Ureter (tissue), 1 donor: ENCODE results near the gene HSD17B1. TPM values are rescaled to one million over a fixed set of nuclear protein-coding genes. Genes with fewer than 3 reads are reported as not detected.
"Not testable (repeated sequence)": the region's sequence is repeated elsewhere in the genome, so short reads cannot be mapped to it uniquely, and the experiment has no call there.

Experiments
- DNase-seq: peaks from one replicate; pipeline ENCODE4 v3.0.0-alpha.2; 2020; ENCODE audit warnings: low spot score
- total RNA-seq: library from RNA; stranded (reverse); gene quantifications from one replicate; pipeline ENCODE4 v1.2.4, GENCODE V29; 2023
- donor health status: DM: yes; HTN: yes; CAD: no.

HSD17B1 gene, protein sequence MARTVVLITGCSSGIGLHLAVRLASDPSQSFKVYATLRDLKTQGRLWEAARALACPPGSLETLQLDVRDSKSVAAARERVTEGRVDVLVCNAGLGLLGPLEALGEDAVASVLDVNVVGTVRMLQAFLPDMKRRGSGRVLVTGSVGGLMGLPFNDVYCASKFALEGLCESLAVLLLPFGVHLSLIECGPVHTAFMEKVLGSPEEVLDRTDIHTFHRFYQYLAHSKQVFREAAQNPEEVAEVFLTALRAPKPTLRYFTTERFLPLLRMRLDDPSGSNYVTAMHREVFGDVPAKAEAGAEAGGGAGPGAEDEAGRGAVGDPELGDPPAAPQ
- 3.6 TPM for total RNA-seq

DNA sequence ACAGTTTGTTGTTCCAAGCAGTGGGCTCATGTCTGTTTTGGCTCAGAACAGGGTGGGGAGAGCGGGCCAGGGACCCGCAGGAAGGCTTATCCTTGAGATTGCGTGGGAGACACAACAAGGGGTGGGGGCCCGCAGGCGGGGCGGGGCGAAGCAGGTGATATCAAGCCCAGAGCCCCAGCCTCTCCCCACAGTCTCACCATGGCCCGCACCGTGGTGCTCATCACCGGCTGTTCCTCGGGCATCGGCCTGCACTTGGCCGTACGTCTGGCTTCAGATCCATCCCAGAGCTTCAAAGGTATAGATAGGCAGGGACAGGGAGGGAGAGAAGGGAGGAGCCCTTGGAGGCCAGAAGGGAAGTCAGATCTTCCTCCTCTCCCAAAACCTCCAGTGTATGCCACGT, at the start of gene HSD17B1:
TSS of gene HSD17B1 (plus strand) at position 188 of the 400 bp plus-strand sequence. CDS start at position 199, 11 bp downstream.
- not testable (repeated sequence) for DNase-seq

DNA sequence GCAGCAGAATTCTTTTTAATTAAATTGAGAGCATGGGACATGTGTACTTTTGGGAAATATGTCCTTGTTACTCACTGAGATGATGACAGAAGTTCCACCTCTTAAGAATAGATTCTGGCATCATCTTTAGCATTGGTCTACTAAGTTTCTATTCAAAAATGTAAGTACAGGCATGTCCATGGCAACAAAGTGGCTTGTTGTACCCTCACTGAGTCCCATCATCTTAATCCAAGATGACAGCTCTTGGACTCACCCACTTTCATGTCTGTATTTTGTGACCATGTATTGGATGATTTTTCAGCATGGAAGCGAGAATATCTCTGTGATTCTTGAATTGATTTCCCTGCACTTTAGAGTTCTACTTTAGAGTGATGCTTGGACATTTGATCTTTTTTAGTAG, 49.8 kb upstream of the HSD17B1 start:
- no peak for DNase-seq

DNA sequence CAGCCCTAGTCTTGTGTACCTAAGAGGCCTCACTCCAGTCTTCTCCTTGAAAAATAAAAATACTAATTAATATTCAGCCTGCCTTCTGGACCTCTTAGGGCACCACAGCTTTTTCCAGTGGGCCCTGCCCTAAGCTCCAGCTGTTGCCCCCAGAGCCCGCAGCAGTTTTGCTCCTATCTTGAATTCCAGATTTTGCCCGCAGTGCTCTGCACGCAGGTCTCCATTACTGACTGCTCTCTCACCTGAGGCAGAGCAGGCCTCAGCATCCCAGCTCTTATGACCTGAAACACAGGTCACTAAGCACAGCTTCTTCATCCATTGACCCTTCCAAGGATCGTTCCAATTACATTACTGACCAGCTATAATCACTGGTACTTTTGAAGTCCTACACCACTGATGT, 45.1 kb upstream of the HSD17B1 start:
- no peak for DNase-seq

DNA sequence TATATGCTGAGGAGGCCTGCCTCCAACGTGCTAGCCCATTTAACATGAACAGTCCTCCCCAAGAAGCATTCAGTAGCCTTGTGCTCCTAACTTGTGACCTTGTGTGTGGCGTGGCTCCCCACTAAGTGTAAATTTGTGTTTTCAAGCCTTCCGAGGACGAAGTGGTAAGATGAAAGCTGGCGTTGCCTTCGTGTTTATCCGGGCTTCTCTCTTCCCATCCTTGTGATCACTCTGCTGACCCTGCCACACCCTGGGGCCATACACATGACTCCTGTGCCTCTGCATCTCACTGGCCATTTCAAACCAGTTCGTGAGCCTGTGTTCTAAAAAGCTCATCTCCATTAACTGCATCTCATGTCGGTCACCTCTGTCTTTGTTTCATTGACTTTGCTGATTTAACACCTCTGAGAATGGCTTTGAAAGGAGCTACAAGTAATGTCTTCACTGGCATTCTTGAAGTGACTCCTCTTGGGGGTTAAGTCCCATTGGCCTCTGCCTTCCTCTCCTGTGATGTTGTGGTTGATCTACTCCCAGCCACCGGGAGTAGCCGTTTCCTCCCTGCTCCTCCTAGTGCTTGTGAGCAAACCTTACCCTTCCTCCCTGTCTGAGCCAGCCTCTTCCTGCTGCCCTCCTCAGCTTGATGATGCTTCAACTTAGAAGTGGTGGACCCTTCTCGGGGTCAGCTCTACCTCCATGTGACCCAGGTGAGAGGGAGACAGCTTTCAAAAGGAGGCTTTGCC, 44.1 kb upstream of the HSD17B1 start:
- DNase-seq: no peak

DNA sequence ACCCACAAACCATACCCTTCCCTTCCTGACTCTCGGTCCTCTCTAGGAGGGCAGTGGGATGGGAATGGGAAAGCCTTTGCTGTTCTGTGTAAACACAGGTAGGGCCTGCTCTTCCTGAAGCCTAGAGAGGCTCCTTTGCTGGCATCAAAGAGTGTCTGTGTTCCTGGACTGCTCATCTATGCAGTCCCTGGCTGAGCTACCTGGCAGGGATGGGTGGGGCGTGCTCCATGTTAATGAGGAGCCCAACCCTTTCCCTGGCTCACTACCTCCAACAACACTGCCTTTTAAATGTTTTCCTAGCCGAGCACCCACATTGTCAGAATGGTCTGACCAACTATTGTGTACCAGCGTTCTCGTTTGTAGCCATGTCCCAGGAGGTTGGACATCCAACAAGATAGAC, 43.3 kb upstream of the HSD17B1 start:
- no peak for DNase-seq

DNA sequence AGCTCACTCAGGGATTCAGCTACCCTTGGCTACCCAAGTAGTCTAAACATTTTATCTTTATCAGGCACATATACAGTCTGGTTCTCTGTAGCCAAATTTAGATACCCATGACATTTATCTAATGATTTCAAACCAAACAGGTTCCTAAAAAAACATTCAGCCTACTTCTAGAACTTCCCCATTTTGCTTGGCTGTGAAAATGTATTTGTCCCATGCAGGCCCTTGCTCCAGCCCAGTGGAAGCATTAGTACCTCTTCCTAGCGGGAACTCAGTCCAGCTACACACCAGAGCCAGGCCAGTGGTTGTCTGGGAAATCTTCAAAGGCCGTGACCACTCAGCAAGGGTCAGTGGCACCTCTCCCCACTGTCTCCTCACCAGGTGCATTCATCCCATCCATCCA, 42.9 kb upstream of the HSD17B1 start:
- no peak for DNase-seq

DNA sequence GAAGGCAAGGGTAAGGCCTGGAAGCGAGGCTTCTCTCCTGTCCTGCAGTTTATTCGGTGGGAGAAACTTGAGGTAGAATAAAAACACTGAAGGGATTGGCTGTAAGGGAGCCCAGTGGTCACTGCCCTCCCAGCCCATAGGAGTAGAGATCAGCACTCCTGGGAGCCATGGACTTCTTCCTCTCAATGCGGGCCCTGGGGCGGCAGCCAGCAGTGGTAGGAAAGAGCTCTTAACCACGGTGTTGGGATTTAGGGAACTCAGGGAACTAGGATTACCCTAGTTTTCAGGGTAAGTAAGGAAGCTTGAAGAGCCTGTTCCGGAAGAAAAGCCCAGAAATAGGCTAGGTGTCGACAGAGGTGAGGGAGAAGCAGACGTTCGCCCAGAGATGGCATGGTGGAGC, 40.5 kb upstream of the HSD17B1 start:
- no peak for DNase-seq

DNA sequence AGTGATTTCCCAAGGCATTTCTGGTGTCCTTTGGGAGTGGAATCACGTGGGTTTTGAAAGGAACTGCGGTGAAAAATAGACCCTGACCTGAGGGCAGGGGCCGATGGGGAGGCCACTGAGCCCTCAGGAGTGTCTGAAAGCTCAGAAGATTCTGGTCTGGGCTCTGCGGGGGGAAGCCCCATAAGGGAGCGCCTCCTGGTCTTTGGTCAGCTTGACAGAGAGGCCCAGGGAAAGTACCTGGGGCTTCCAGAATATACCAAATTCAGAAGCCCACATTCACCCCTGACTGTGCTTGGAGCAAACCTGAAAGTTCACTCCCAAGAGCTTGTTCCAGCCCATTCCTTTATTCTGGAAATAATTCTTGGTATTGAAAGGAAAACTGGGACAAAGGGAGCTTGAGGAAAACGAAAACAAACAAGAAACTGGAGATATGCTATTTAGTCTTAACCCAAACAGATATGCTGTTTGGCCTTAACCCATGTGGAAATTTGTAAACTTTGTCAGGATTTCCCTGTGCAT, 39.9 kb upstream of the HSD17B1 start:
- no peak for DNase-seq

DNA sequence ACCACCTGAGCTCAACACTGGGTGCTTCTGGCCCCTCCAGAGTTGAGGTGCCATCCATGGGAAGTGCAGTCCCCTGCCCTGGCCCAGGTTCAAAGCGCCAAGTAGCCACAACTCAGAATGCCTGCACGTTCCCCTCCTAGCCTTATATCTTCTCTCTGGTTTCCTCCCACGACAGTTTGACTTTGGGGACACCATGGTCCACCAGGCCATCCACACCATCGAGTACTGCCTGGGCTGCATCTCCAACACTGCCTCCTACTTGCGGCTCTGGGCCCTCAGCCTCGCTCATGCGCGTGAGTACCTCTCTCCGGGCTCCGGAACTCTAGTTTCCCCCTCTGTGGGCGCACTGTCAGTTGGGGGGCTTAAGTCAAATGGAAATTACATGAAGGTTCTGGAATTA, 39.0 kb upstream of the HSD17B1 start:
- DNase-seq: no peak

DNA sequence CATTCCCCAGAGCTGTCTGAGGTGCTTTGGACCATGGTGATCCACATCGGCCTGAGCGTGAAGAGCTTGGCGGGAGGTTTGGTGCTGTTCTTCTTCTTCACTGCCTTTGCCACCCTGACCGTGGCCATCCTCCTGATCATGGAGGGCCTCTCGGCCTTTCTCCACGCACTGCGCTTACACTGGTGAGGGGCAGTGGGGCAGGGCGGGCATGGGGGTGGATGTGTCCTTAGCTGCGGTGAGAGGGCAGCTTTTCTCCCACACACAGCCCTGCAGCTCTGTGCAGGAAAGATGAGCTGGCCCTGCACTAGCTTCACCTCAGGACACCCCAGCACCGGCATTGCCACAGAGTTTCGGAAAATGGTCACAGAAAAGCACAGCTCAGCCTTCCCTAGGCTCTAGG, 38.4 kb upstream of the HSD17B1 start:
- DNase-seq: no peak

DNA sequence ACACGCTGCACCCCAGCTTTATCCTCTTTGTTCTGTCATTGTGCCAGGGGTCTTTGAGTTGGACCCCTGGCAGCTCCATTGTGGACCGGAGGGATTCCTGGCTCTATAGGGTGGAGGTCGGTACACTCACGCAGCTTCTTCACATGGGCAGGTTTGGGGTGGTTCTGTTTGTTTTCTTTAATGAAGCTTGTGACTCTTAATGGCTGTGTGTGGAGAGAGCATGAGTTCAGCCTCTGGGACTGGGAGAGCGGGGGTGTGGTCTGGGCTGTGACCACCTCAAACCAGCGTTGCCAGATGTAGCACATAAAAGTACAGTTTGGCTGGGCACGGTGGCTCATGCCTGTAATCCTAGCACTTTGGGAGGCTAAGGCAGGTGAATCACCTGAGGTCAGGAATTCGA, 37.9 kb upstream of the HSD17B1 start:
- no peak for DNase-seq

DNA sequence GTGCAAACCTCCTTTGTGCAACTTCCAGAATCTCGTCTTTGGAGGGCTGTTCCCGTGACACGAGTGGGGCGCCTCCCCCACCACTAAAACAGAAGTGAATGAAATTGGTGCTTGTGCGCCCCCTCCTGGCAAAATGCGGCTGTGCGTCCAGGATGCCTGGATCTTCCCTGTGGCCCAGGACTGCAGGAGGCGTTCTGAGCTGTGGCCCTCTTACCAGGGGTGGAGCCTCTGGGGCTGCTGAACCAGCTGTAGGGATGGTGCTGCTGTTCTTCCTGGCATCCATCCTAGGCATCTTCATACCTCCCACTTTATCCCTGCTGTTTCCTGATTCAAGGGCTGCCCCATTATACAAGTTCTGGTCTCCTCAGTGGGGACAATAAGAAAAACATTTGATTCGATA, 35.2 kb upstream of the HSD17B1 start:
- peak; percentile 87 for DNase-seq

DNA sequence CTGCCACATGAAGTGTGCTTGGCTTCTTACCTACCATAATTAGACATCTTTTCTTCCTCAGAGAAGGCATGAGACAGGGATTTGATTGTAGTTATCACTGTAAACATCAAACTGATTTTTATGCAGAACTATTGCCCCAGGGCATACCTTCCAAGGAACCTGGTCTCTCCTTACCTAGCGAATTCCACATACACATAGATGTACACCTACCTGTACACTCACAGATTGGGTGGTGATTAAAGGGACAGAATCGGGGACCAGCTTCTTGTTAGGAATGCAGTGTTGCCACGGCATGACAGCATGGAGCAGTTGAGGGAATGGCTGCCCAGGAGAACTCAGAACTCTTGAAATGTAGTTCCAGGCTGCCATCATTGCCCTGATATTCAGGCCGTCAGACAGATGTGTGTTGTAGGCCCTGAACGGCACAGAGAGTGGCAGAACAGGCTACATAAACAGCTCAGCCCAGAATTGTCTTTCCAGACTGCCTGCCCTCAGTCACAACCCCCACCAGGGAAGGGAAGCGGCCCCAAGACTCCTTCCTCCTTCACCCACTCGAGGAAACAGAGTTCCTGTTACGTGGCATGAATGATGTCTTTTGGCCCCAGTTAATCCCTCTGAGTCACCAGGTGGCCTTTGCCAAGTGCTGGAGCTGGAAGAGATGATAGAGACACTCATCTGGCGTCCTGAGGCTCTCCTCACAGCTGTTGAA, 34.5 kb upstream of the HSD17B1 start:
- peak; percentile 90 for DNase-seq

DNA sequence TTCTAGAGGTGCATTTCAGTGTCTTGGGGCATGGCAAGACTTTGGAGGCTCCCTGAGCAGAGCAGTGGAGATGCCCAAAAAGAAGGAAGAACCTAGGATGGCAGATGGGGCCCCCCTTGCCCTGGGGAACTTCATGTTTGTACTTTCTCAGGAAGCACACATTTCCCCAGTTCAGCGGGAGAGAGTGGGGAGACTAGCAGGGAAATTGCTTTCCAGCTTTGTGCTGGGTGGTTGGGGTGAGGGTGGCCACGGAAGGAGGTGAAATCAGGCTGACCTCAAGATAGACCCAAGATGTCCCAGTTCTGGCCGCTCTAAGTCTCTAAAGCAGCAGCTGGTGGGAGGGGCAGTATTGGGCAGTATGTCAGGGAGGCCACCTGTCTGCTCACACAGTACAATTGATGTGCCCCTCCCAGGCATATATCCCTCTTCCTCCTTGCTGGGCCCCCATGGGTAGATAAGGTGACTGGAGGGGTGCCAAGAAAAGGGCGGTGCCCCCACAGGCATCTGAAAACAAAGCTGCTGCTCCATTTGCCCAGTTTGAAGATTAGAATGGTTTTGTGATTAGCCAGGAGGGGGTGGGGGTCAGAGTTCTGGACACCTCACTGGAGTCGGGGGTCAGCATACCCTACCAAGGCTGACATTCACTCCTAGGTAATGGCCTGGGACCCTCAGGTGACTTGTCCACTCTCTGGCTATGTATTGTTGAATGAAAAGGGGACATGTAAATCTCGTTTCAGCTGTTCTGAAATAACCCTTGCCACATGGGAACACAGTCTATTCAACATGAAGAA, 33.8 kb upstream of the HSD17B1 start:
- DNase-seq: peak; percentile 75

DNA sequence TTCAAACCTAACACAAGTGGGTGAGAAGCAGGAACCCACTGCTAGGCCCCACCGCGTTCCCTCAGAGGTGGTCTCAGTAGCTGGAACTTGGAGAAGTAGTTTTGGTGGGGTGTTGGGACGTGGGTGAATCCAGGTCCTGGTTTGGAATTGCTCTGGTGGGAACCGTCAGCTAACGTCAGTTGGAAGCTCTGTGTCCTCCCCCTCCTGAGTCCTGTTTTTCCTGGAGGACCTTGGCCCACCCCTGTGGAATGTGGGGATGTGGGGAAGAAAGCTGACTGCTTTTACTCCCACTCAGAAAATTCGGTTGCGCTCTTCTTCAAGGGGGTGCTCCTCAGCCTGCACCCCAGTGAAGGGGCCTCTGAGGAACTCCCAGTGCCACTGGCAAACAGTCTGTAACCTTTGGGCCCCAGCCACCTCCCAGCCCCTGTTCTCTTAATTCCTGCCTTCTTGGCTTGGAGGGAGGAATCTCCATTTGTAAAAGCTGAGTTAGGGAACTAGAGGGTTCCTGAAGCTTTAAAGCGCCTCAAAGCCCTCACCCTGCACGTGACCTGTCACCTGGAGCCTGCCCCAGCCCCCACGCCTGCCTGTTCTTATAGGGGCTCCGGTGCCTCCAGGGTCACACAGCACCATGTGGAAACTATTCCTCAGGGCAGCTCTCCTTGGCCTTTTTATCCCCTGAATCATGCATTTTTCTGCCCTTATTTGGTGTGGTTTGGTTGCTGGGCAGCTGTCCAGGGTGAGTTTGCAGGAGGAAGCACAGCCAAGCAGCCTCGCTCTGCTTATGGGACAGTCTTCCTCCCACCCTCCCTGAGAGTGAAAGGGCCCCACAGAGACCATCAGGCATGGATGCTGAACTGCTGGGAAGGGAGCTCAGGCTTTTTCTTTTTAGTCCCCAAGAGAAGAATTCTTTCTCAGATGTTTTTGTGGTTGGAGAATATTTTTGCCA, 32.9 kb upstream of the HSD17B1 start:
- DNase-seq: peak; percentile 94

DNA sequence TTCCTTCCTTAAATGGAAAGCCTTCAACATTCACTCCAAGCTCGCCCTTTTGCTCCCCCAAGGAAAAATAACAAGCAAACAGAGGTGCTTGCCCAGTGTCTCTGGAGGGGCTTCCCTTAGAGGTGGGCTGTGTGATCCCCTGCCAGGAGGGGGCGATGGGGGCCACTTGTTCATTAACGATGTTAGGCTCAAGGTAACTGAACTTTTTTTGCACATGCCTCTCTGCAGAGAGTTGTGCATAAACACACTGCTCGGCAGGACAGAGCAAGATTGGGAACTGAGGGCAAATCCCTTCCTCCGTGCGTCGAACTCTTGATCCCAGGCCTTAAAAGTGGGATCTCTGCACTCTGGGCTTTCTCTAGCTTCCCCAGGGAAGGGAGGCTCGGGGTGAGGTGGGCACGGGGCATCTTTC, 32.2 kb upstream of the HSD17B1 start:
- no peak for DNase-seq

DNA sequence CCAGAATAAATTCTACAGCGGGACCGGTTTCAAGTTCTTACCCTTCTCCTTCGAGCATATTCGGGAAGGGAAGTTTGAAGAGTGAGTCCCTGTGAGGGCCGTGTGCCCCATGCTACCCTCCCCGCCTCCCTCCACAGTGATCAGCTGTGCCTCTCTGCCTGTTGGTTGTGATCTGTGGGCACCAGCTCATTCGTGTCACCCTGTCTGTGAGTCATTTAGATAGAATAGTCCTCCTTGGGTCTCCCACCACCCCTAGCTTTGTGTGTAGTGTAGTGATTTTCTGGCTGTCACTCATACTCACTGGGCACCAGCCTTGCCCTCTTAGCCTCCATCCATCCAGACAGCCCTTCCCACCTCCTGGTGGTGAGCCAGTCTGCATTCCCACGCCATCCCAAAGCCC, 31.7 kb upstream of the HSD17B1 start:
- DNase-seq: no peak

DNA sequence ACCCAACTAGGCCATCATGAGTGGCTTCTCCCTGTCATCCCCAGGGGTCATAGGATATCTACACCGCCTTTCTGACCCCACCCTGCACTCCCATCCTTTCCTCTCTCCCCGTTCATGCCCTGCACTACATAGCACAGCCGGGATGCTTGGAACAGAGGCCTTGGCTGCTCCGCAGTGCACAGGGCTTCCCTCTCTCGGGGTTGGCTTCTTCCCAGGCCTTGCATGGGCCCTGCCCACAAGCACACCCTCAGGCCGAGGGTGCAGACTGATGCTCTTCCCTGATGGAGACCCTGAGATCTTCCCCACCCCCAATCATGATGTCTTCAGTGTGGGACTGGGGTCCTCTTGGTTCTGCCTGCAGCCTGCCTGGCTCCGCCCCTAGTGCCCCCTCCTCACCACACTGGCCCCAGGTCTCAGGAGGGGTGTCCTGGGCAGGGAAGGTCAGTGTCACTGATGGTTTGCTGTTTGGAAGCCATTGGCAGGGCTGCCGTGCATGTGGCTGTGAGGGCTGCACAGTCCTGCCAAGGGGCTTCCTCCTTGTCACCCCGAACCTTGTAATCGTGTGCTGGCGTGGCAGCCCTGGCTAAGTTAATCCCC, 31.0 kb upstream of the HSD17B1 start:
- no peak for DNase-seq

DNA sequence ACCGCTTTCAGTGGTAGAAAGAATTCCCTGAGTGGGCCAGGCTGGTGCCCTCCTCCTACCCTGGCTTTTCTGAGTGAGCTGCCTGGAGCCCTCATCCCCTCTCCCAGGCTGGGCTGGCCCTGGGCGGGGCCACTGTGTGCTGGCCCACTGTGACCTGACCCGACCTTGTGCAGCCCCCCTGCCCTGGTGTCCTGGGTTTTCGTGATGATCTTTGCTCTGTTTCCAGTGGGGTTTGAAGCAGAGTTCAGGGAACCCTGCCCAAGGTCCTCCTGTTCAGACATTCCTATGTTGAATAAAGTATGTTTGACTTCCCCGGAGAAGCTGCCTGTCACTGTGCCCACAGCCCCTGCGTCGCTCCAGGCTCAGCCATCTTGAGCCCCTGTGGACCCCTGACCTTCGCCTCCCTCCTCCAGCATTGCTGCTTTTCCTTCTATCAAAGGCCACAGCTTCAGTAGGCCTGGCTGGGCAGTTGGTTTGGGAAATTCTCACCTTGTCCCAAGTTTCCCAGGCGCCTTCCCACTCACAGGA, 30.4 kb upstream of the HSD17B1 start:
- DNase-seq: no peak

DNA sequence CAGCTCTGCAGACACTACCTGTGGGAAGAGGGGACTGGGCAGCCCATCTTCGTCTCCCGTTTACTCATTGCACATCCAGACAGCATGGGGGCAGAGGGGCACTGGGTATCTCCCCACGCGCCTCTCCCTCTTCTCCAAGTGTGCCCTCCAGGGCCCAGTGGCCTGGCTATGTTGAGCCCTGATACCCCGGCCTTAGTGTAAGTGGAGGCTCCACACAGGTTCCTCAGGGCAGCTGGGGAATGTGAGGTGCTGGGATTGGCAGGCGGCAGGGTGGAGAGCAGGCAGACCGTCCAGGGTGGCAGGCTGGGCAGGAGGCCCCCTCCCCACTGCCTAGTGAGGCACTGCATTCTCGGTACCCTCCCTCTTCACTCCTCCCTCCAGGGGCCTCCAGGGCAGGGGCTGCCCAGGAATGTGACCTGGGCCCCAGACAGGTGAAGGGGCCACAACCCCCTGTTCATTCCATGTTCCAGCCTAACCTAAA, 29.9 kb upstream of the HSD17B1 start:
- DNase-seq: no peak
